T-helper 2 cell treated with Interferon-gamma antibody and Interleukin-4, amounts not matched to agents 100 ng/mL and 5 ng/mL, for 36 hours (primary cell): ENCODE data around the gene ROMO1. TPM values are rescaled to one million over a fixed set of nuclear protein-coding genes. Genes with fewer than 3 reads are reported as not detected.

Source experiments
- intact Hi-C: fragments of 100-400 bp; cut with micrococcal nuclease; formaldehyde crosslinking; loops from one replicate; pipeline ENCODE4 v1.15.1; 2023
- total RNA-seq: library from RNA; stranded (reverse); gene quantifications from 2 replicates; pipeline ENCODE4 v1.2.3, GENCODE V29; 2022

ROMO1 gene
- total RNA-seq = 98.1 and 99.8 TPM in 2 replicates

DNA sequence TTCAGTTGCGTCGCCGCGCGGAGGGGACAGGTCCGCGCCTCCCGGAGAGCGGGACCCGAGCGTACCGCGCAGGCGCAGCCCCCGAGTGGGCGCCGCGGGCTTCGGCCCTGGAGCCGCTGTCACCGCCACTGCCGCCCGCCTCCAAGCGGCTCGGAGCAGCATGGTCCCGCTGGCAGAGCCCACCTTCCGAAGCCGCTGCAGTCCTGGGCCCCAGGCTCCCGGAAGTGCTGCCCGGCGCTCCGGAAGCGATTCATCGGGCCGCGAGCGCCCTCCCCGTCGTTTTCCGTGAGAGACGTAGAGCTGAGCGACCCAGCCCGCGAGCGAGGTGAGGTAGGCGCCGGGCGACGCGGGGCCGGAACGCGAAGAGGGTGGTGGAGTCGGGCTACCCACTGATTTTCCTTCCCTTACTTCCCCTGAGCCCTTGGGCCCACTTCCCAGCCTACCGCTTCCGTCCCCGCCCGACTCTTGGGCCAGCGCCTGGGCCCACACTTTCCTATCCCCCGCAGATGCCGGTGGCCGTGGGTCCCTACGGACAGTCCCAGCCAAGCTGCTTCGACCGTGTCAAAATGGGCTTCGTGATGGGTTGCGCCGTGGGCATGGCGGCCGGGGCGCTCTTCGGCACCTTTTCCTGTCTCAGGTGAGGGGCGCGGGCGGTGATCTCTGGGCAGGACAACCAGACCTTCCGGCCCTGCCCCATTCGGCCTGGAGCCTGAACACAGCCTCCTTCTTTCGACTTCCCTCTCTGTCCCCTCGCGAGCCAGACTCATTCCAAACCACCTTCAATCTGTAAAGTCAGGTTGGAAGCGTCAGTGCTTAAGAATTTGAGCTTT, at the start of gene ROMO1, which contains the start of gene NFS1:
Gene ROMO1, plus strand, starts transcription at position 279 of the 830 bp plus-strand sequence. Its CDS starts 228 bp downstream, at position 507.
Gene NFS1, minus strand, starts transcription at position 226 of the 830 bp plus-strand sequence. Its CDS starts 64 bp downstream, at position 162.
- intact Hi-C loops = loop anchor here (1.0 to 2.0 kb wide), 4 partner anchors 35 to 245 kb away; partner anchors contain the start of genes CEP250, CPNE1, RBM12 and RBM39

DNA sequence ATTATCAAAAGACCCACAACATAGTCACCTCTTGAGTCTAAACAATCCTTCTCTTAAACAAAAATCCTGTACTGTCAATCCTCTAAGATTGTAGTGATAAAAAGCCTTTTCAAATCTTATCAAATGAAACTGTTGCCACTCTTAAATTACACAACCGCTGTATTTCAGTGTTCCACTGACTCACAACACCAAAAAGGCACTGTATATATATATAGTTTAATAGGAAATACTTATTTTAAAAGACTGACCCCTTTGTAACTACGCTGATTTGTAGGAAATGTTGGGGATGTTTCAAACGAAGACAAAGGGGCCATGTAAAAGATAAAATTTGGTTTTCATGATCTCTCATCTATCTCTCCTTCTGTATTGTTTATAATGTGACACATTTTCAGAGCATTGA, 48.6 kb upstream of the ROMO1 start:
- intact Hi-C loops = no loop called here

DNA sequence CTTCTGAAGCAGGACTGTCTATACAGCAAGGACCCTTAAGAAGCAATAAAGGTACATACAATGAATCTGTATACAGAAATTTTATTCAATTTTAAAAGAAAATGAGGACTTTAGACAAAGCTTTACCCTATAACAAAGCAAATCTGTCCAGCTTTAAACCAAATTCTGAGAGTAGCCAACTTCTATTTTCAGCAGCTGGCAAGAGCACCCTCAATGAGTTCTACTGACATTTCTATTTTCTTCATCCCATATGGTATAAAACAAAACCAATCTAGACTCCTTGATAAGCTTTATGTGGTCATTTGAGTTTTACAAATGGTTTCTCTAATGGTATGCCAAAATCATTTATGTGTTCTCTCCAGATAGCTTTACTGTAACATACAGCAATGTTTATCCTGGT, 47.2 kb upstream of the ROMO1 start:
- intact Hi-C loops = no loop called here

DNA sequence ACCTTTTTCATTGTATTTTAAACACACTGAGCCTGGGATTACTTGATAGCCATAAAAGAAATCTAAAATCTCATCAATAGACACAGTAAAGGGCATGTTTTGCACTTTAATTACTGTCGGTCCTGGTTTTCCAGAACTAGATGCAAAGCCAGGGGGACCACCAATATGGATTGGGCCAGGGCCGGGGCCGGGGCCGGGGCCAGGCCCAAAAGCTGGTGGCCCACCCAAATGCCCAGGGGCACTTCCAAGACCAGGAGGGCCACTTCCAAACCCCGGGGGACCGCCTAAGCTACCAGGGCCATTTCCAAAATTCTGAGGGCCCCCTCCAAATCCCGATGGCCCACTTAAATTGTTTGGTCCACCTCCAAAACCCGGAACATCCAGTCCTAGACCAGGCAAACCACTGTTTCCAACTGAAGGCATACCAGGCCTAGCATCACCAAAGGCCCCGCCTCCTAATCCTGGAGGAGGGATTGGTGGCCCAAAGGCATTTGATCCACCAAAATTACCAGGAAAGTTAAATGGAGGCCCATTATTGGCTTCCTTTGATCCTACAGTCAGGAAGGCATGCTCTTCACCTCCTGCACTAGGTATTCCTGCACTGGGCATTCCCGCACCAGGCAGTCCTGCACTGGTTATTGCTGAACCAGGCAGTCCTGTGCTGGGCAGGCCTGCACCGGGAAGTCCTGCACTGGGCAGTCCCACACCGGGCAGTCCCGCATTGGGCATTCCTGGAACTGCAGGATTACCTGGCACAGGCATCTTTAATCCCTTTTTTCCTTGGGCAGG, 46.4 kb upstream of the ROMO1 start:
- intact Hi-C loops = no loop called here

DNA sequence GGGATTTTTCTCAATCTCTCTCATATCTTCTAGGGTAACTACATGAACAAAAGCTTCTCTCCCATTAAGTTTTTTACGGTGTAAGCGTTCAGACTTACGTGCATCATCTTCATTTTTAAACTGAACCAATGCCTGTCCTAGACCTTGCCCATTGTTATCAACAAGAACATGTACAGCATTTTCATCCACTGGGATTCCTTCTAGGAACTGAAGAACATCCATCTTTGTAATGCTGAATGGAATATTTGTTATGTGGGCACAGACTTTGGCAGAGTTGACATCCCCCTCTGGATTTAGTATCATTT, 45.8 kb upstream of the ROMO1 start:
- intact Hi-C loops = no loop called here

DNA sequence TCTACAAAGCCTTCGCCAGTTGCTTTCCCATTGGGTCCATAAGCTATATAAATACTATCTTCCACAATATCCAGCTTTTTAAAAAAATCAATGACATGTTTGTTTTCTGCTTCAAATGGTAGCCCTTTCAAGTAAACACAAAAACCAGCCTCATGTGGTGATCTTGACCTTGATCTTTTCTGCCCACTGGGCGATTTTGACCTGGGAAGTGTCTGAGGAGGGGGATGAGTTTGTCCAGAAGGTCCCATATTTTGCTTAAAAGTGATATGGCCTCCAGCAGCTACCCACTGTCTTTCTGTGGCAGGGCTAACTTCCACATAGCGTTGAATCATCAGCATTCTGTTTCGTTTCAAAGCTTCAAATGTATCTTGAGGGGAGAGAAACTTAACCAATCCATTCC, 45.3 kb upstream of the ROMO1 start:
- intact Hi-C loops = no loop called here

DNA sequence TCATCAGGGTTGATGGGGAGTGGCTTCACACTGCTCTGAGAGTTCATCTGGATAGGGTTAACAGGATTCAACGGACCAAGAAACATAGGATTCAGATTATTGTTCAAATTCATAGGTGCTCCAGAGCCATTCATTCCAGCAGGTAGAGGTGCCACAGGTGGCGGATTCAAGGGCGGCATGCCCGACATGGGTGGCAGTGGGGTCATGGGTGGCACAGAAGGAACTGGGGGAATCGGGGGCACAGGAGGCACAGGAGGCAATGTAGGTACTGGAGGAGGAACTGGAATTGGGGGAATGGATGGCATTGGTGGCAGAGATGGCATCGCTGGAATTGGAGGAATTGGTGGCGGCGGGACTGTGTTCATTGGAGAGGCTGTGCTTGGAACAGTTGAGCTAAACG, 44.8 kb upstream of the ROMO1 start:
- intact Hi-C loops = no loop called here

DNA sequence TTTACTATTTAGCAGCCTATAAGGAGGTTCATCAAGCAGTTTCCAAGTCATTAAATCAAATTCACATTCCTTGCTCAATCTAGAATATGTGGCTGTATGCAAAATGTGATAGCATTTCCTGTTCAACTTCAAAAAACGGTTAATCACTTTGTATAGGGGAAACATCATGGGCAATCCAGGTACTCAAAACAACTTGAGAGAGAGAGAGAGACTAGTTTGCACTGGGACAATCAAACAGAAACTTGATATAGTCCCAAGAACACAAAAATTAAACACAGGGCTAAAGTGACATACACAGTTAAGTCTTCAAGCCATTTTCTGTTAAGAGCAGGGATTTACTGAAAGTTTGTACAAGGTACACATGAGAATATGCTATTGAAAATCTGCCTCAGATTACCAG, 41.9 kb upstream of the ROMO1 start:
- intact Hi-C loops = no loop called here

DNA sequence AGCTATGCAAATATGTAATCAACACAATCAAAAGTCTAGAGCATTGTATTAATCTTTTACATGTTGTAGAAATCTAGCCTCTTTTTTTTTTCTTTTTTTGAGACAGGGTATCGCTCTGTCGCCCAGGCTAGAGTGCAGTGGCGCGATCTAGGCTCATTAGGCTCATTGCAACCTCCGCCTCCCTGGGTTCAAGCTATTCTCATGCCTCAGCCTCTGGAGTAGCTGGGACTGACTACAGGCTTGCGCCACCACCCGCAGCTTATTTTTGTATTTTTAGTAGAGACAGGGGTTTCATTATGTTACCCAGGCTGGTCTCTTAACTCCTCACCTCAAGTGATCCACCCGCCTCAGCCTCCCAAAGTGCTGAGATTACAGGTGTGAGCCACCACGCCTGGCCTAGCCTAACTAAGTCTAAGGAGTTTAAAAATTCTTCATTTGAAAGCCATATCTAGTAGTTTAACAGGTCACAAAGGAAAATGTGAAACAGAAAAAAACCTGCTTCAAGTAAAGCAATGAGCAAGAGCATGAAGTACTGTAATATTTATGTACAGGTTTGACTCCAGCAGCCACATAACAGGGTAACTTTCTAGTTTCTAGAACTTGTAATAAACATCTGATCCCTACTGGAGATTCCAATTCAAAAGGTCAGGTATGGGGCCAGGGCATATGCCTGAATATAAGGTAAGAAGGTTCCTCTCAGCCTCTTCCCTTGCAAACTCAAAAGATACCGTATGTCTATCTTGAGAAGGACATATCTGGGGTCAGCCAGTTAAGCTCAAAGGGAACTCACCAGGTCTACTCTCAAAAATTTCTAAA, 38.9 kb upstream of the ROMO1 start:
- intact Hi-C loops = no loop called here

DNA sequence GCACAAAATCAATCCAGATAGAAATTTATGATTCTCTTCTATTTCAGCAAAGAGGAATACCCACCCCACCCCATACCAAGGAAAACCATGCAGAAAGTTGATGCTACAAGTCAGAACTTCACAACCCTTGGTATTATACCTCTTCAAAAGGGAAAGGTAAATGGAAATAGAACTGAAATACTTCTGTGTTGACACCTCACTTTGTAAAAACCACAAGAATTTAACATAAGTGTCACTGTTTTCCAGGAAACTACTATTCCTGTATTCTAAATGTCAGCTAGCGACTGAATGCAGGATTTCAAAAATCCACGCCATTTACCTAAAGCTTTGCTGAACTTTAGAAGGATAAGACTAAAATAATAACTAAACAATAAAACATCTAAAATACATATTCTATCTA, 38.2 kb upstream of the ROMO1 start:
- intact Hi-C loops = no loop called here

DNA sequence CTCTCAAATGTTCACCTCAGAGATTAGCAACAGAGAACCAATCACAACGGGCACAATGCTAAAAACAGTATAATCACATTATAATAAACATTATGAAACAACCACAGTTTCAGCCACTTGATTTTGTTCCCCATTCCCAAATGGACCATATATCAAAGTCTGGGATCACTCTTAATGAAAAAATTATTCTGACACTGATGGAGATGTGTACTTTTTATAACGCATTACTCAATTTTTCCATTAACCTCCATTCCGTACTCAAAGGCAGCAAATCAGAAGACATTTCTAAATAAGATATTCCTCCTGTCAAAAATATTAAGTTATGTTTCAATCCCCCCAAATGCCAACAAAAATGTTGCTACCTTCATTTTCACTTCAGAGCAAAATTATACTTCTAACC, 37.3 kb upstream of the ROMO1 start:
- intact Hi-C loops = no loop called here

DNA sequence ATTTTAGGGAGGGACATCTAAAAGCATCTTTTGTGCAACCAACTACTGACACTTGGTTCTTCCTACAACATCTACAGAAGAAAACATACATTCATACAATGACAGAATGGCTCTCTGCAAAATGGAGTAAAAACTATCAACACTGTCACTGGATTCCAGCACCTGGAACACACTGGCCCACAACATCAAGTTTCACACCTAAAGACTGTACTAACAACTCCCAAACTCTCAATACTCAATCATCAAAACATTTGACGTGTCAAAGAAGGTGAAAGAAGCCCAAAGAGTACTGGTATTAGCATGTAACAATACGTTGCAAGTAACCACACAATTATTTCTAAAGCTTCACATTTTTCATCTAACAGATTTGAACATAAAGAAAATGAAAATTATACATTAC, 36.7 kb upstream of the ROMO1 start:
- intact Hi-C loops = no loop called here

DNA sequence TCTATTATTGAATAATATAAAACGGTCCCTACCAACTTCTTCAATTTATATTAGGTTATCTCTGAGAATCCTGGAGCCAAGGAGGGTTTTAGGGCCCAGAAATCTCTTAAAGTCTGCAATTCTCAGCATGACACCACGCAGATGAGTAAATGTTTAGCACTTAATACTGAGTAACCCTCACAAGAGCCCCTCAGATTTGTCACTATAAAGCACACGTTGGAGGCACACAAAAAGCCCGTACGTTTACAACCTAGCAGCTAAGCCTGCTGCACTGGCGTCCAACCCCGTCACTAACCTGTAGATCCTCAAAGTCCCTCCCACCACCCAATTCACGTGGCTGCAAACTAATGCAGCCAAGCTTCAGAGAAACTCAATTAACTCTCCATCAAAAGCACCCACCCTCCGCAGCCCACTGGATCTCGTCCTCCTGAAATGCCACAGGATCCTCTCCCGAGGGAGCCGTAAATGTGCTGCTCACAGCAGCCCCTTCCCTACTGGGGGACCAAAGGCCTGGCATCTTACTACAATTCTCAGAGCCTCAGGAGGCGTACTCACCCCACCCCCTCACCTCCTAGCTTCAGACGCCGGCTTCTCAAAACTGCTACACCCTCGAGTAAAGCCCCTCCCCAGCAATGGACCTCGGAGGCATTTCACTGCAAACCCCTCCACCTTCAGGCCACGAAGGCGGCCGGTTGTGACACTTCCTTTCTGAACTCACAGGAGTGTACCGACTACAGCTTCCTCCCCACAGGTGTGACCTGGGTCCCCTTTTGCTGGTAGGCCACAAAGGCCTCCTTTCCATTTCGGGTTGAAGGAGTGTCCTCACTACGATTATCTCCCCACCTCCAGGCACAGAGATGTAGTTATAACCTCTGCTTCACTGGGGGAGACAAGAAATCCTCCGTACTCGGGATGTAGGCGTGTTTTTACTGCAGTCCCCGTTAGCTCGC, 35.4 kb upstream of the ROMO1 start:
- intact Hi-C loops = loop anchor here (1.0 to 2.0 kb wide), 5 partner anchors 36 to 291 kb away; partner anchors contain the start of genes NFS1, RBM39, ROMO1 and SCAND1

DNA sequence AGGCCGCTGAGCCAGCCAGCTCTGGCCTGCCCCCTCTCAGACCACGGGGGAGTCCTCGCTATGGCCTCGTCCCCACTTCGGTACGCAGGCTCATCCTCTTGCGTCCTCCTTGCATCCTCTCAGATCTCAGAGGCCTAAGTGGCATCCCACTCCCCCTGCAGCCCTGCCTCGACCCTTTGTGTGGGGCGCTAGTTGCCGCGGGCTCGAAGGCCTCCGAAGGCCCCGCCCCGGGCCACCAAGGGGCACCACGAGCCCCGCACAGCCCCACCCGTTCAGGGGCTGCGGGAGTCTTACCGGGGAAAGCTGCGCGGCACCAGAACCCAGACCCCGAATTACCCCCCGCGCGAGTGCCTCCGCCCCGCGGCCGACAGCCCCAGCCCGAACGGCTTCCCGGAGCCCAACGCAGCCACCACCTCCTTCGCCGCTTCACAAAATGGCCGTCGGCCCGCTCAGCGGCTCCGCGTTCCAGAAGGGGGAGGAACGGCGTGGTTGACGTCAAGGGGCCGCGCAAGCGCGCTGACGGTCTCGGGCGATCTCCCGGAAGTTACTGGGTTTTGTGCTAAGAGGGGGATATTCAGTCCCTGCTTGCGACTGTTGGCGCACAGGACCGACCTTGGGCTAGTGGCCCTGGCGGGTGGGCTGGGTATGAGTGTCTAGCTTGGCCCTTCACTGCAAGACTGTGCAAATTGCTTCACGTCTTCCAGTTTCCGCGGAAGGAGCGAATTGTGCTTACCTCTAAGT, 34.6 kb upstream of the ROMO1 start, which contains the start of the genes CPNE1 and RBM12:
Gene CPNE1, minus strand, starts transcription at position 435 of the 741 bp plus-strand sequence. CDS start 31,977 bp downstream, outside the sequence.
Gene RBM12, minus strand, starts transcription at position 435 of the 741 bp plus-strand sequence. CDS start 9,578 bp downstream, outside the sequence.
- intact Hi-C loops = loop anchor here (1.0 to 2.0 kb wide), 6 partner anchors 35 to 290 kb away; partner anchors contain the start of genes NFS1, RBM39, ROMO1 and SCAND1

DNA sequence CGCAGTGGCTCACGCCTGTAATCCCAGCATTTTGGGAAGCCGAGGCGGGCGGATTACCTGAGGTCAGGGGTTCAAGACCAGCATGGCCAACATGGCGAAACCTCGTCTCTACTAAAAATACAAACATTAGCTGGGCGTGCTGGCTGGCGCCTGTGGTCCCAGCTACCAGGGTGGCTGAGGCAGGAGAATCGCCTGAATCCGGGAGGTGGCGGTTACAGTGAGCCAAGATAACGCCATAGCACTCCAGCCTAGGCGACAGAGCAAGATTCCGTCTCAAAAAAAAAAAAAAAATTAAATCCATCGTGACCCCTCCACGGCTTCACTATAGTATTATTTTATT, 33.3 kb upstream of the ROMO1 start:
- intact Hi-C loops = loop anchor here (1.0 to 2.0 kb wide), 2 partner anchors 125 to 289 kb away; partner anchors contain the start of gene SCAND1

DNA sequence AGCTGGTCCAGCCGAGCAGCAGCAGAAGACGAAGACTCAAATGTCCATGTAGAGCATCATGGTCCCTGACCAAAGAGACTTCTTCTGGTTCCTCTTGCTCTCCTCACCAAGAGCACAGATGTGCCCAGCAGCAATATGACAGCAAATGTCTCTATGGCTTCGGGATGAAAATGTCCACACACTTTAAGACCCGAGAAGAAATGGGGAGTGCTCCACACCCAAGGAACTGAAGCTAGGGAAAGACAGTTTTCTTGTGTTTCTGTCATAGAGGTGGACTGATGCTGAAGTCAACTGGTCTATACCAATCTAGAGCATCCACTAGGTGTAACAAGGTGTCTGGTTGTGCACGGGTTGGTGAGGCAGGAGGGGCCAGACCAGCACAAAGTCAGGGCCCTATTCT, 30.0 kb upstream of the ROMO1 start:
- intact Hi-C loops = no loop called here

DNA sequence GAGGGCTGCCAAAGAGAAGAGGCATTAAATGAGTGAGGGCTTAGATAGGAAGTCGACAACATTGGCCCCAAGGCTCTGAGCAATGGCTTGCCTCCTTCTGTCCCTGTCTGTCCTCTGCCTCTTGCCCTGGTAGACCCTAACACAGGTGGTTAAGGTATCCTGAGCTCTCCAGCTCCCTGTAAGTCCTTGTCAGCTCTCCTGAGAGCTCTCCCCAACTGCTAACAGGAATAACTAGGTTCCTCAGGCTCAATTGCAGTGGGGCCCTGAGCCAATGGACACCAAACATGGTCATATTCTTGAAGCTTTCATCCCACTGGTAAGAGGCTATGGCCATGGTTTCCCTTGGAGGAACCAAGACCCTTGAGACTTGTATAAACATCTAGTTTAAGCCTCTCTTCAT, 29.5 kb upstream of the ROMO1 start:
- intact Hi-C loops = no loop called here

DNA sequence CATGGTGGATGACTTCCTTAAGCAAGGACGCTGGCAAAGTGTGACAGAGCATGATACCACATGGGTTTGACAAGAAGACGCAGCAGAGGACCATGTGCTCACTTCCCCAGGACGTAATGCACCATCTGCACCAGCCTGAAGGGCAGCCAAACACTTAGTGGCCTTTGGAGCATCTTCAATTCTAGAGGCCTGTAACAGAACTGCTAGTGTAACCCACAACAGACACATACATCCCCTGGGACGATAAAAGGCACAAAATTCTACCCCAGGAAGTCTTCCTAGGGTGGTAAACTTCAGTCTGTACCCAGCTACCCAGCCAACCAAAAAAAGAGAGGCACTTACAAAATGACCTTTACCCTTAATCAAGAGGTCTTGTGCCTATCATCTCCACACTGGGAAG, 25.3 kb upstream of the ROMO1 start:
- intact Hi-C loops = no loop called here

DNA sequence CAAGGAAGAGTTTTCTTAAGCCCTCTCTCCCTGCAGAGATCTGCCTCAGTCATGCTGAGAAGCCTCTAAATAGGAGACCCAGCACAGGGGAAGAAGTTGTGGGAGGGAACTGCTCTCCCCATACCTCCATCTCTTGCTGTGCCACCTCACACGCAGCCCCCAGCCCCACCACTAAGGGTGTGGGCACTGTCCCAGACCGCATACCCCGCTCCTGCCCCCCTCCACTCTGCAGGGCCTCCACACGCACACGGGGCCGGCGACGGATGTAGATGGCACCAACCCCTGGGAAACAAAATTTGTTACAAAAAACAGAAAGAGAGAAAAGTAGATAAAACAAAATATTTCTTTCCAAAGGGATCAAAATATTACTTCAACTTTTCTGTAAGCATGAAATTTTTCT, 24.3 kb upstream of the ROMO1 start:
- intact Hi-C loops = no loop called here
